ENCODE data around the gene NUSAP1. TPM values are rescaled to one million over a fixed set of nuclear protein-coding genes. Genes with fewer than 3 reads are reported as not detected.

The NUSAP1 gene
- polyA plus RNA-seq, 1 experiment, result 33.9 TPM

GRCh38 chr15:41285285-41285684 lies 47.4 kb upstream of the NUSAP1 start:
- Histone ChIP-seq H3K9me3 (ENCODE audit: control insufficient read depth, insufficient read depth, low read length) (no peaks in the 10 kb centered on the region; the same call in 1 of the 2 replicates), H3K27ac (ENCODE audit: low read depth, low read length) (no peak overlapping the region), H3K4me3 (ENCODE audit: low read depth, low read length) (peak overlapping the region; percentile 94), H3K27me3 (ENCODE audit: control insufficient read depth, insufficient read depth, low read length) (no peaks in the 10 kb centered on the region)
- CTCF ChIA-PET, result no interaction called here
- TF ChIP-seq CTCF (IDR thresholded peaks at IDR 0.05; ENCODE audit: low read depth, low read length), result no peak
- POLR2A ChIA-PET, result interaction anchor here (0.9 kb wide), 1 partner anchor 47 kb away, joined by 6 read pairs; the partner anchor contains the start of genes NUSAP1 and OIP5
- no peak for DNase-seq (ENCODE audit: low read depth, low spot score)

DNA sequence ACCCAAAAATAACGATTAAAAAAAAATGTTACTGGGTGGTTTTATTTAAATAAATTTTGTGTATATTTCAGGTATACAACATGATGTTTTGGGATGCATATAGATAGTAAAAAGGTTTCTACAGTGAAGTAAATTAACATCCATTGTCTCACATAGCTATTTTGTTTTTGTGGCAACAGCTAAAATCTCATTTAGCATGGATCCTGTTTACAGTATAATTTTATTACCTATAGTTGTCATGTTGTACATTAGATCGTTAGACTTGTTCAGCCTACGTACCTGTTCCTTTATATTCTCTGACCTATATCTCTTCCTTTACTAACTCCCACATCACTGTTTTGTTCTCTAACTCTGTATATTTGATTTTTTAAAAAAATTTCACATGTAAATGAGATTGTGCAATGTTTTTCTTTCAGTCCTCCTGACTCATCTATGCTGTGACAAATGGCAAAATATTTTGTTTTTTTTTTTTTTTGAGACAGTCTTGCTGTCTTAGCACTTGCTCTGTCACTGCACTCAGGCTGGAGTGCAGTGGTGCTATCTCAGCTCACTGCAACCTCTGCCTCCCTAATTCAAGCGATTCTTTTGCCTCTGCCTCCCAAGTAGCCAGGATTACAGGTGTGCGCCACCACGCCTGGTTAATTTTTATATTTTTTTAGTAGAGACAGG lies 45.9 kb upstream of the NUSAP1 start:
- H3K9me3 ChIP-seq (ENCODE audit: control insufficient read depth, insufficient read depth, low read length), result no peaks in the 10 kb centered on the region; the same call in 1 of the 2 replicates
- CTCF ChIA-PET, result no interaction called here
- H3K27ac ChIP-seq (ENCODE audit: low read depth, low read length), result peak overlapping the region; percentile 21
- H3K27me3 ChIP-seq (ENCODE audit: control insufficient read depth, insufficient read depth, low read length), result no peaks in the 10 kb centered on the region
- no peak for TF ChIP-seq CTCF (IDR thresholded peaks at IDR 0.05; ENCODE audit: low read depth, low read length)
- no peak for DNase-seq (ENCODE audit: low read depth, low spot score)
- POLR2A ChIA-PET, result no interaction called here
- no peak overlapping the region for H3K4me3 ChIP-seq (ENCODE audit: low read depth, low read length)

DNA sequence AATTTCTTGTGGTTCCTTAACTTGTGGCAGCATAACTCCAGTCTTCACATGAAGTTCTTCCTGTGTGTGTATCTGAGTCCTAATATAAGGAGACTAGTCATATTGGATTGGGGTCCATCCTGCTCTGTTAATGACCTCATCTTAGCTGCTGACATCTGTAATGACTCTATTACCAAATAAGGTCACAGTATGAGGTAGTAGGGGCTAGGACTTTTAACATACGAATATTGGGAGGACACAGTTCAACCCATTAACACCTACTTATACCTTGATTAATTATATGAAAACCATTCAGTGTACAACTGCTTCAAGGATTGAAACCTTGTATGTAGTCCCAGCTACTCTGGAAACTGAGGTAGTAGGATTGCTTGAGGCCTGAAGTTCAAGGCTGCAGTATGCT lies 44.2 kb upstream of the NUSAP1 start:
- Histone ChIP-seq H3K4me3 (ENCODE audit: low read depth, low read length) (no peak overlapping the region), H3K27ac (ENCODE audit: low read depth, low read length) (no peak overlapping the region), H3K27me3 (ENCODE audit: control insufficient read depth, insufficient read depth, low read length) (no peaks in the 10 kb centered on the region), H3K9me3 (ENCODE audit: control insufficient read depth, insufficient read depth, low read length) (no peaks in the 10 kb centered on the region; the same call in 1 of the 2 replicates)
- no peak for TF ChIP-seq CTCF (IDR thresholded peaks at IDR 0.05; ENCODE audit: low read depth, low read length)
- ChIA-PET CTCF (no interaction called here), POLR2A (no interaction called here)
- DNase-seq (ENCODE audit: low read depth, low spot score), result no peak

- Histone ChIP-seq H3K27me3 (ENCODE audit: control insufficient read depth, insufficient read depth, low read length) (no peaks in the 10 kb centered on the region), H3K9me3 (ENCODE audit: control insufficient read depth, insufficient read depth, low read length) (no peaks in the 10 kb centered on the region; the same call in 1 of the 2 replicates), H3K4me3 (ENCODE audit: low read depth, low read length) (no peak overlapping the region), H3K27ac (ENCODE audit: low read depth, low read length) (no peak overlapping the region)
- no peak for DNase-seq (ENCODE audit: low read depth, low spot score)
- CTCF ChIA-PET, result no interaction called here
- no peak for TF ChIP-seq CTCF (IDR thresholded peaks at IDR 0.05; ENCODE audit: low read depth, low read length)
- POLR2A ChIA-PET, result interaction anchor here (0.6 kb wide), 1 partner anchor 39 kb away, joined by 8 read pairs; no protein-coding TSS in a partner anchor
These were observed 42.7 kb upstream of the NUSAP1 start for GRCh38 chr15:41289953-41290352.

DNA sequence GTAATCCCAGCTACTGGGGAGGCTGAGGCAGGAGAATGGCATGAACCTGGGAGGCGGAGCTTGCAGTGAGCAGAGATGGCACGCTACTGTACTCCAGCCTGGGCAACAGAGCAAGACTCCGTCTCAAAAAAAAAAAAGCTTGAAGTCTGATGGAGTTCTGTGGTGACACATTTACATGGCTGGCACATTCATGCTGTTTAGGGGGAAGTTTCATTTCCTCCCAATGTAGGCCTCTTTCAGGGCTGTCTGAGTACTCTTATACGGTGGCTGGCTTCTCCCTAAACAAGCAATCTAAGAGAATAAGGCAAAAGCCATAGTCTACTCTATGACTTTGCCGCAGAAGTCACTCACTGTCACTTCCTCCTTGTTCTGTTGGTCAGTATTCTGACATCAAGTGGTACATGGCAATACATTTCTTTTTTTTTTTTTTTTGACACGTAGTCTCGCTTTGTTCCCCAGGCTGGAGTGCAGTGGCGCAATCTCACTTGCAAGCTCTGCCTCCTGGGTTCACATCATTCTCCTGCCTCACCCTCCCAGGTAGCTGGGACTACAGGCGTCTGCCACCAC lies 41.5 kb upstream of the NUSAP1 start:
- no peak for DNase-seq (ENCODE audit: low read depth, low spot score)
- CTCF ChIA-PET, result no interaction called here
- POLR2A ChIA-PET, result interaction anchor here (0.8 kb wide), 1 partner anchor 39 kb away, joined by 4 read pairs; no protein-coding TSS in a partner anchor
- Histone ChIP-seq H3K9me3 (ENCODE audit: control insufficient read depth, insufficient read depth, low read length) (no peaks in the 10 kb centered on the region; the same call in 1 of the 2 replicates), H3K27ac (ENCODE audit: low read depth, low read length) (no peak overlapping the region), H3K4me3 (ENCODE audit: low read depth, low read length) (no peak overlapping the region), H3K27me3 (ENCODE audit: control insufficient read depth, insufficient read depth, low read length) (no peaks in the 10 kb centered on the region)
- TF ChIP-seq CTCF (IDR thresholded peaks at IDR 0.05; ENCODE audit: low read depth, low read length), result no peak
